GM20431 (cell line): ENCODE measurements around the gene DNAJA4.

Experiments
- in situ Hi-C: fragments of 300-500 bp; cut with MseI, MboI; formaldehyde crosslinking; loops from one replicate; pipeline ENCODE4 v1.15.0; 2020; ENCODE audit warnings: low sequenced_read_pairs; ENCODE audit not compliant: unreplicated experiment

The DNAJA4 gene

GRCh38 chr15:78264304-78265136, at the start of gene DNAJA4:
Gene DNAJA4, plus strand, starts transcription at chr15:78264562. Its CDS starts 202 bp downstream, at chr15:78264764.
- in situ Hi-C loops, result no loop called here

GRCh38 chr15:78216276-78217104, 47.9 kb upstream of the DNAJA4 start:
- in situ Hi-C loops, result no loop called here

GRCh38 chr15:78220713-78221112, 43.6 kb upstream of the DNAJA4 start:
- in situ Hi-C loops, result no loop called here

GRCh38 chr15:78222745-78223395, 41.5 kb upstream of the DNAJA4 start:
- in situ Hi-C loops, result no loop called here

GRCh38 chr15:78223396-78224022, 40.9 kb upstream of the DNAJA4 start:
- in situ Hi-C loops, result no loop called here

- in situ Hi-C loops, result no loop called here
Measured at GRCh38 chr15:78224023-78224411, 40.3 kb upstream of the DNAJA4 start.

- in situ Hi-C loops, result loop anchor here (25.0 kb wide), 1 partner anchor 264 kb away; no protein-coding TSS in a partner anchor
Measured at GRCh38 chr15:78225783-78226541, 38.4 kb upstream of the DNAJA4 start.

GRCh38 chr15:78228356-78228996, 35.9 kb upstream of the DNAJA4 start:
- in situ Hi-C loops, result loop anchor here (25.0 kb wide), 1 partner anchor 266 kb away; no protein-coding TSS in a partner anchor

GRCh38 chr15:78229431-78230406, 34.6 kb upstream of the DNAJA4 start:
- in situ Hi-C loops, result loop anchor here (25.0 kb wide), 1 partner anchor 267 kb away; no protein-coding TSS in a partner anchor

- in situ Hi-C loops, result loop anchor here (25.0 kb wide), 1 partner anchor 271 kb away; no protein-coding TSS in a partner anchor
Measured at GRCh38 chr15:78232951-78233350, 31.4 kb upstream of the DNAJA4 start.

- in situ Hi-C loops, result loop anchor here (25.0 kb wide), 1 partner anchor 271 kb away; no protein-coding TSS in a partner anchor
Measured at GRCh38 chr15:78233496-78233895, 30.9 kb upstream of the DNAJA4 start.

- in situ Hi-C loops, result loop anchor here (25.0 kb wide), 1 partner anchor 272 kb away; no protein-coding TSS in a partner anchor
Measured at GRCh38 chr15:78234515-78235040, 29.8 kb upstream of the DNAJA4 start, which contains the start of gene ACSBG1. Gene ACSBG1, minus strand, starts transcription at chr15:78234565. Its CDS starts 64 bp downstream, at chr15:78234501.

GRCh38 chr15:78236491-78236890, 27.9 kb upstream of the DNAJA4 start:
- in situ Hi-C loops, result loop anchor here (25.0 kb wide), 1 partner anchor 274 kb away; no protein-coding TSS in a partner anchor

GRCh38 chr15:78237146-78237545, 27.2 kb upstream of the DNAJA4 start:
- in situ Hi-C loops, result loop anchor here (25.0 kb wide), 1 partner anchor 275 kb away; no protein-coding TSS in a partner anchor

GRCh38 chr15:78239811-78240210, 24.6 kb upstream of the DNAJA4 start:
- in situ Hi-C loops, result loop anchor here (25.0 kb wide), 1 partner anchor 278 kb away; no protein-coding TSS in a partner anchor

- in situ Hi-C loops, result loop anchor here (25.0 kb wide), 1 partner anchor 279 kb away; no protein-coding TSS in a partner anchor
Measured at GRCh38 chr15:78241017-78241416, 23.3 kb upstream of the DNAJA4 start.

GRCh38 chr15:78242128-78242527, 22.2 kb upstream of the DNAJA4 start:
- in situ Hi-C loops, result loop anchor here (25.0 kb wide), 1 partner anchor 280 kb away; no protein-coding TSS in a partner anchor
